Measurements from ENCODE around the gene ZDHHC1.

- TF ChIP-seq CTCF (IDR thresholded peaks at IDR 0.05) (no peak), POLR2AphosphoS5 (IDR thresholded peaks at IDR 0.05) (no peak), POLR2A (IDR thresholded peaks at IDR 0.05) (no peak)
Measured at GRCh38 chr16:67390816-67391423, 25.4 kb downstream of the ZDHHC1 start.
